ENCODE results near the gene CD151. TPM values are rescaled to one million over a fixed set of nuclear protein-coding genes. Genes with fewer than 3 reads are reported as not detected.
A peak's percentile ranks its signal among the peaks of the same experiment; 100 is the strongest.

The CD151 gene
- total RNA-seq (100 to 1,000 TPM in 1 of 2 donors, 10 to 100 TPM in 1; 31.6 to 127 TPM), polyA plus RNA-seq (100 to 1,000 TPM; 121 to 264 TPM)

- H3K9ac ChIP-seq (ENCODE audit: low read depth in 1 of 2, low read length in 2 of 2) = peak within 1 kb of the TSS; percentile 16 to 32
- peak within 1 kb of the TSS; percentile 28 to 85 (median 57) for H3K4me3 ChIP-seq (ENCODE audit: low read depth in 1 of 3, low read length in 3 of 3)
- H3K9me3 ChIP-seq (ENCODE audit: control insufficient read depth in 4 of 4, low read length in 3 of 4) = no peaks in the 10 kb centered on the region
- no peaks in the 10 kb centered on the region for H3K27me3 ChIP-seq (ENCODE audit: control insufficient read depth in 4 of 4, insufficient read depth in 4 of 4, low read length in 3 of 4)
- DNase-seq (ENCODE audit: low spot score) = peak; percentile 67
- H3K4me1 ChIP-seq (ENCODE audit: control insufficient read depth in 4 of 4, insufficient read depth in 4 of 4, low read length in 3 of 4) = peaks cover 44 to 79% (median 59%) of the 10 kb centered on the region in 4 donors
- peak within 1 kb of the TSS; percentile 90 to 99 for H3K27ac ChIP-seq (ENCODE audit: low read depth in 1 of 2, low read length in 2 of 2)
- WGBS = 3% methylated on average over 67 of the region's 67 CpGs
- TF ChIP-seq, protein P1, sequence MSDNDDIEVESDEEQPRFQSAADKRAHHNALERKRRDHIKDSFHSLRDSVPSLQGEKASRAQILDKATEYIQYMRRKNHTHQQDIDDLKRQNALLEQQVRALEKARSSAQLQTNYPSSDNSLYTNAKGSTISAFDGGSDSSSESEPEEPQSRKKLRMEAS (IDR thresholded peaks at IDR 0.05) = no peak
- TF ChIP-seq RAD21 (IDR thresholded peaks at IDR 0.05) (no peak), EGR1 (IDR thresholded peaks at IDR 0.05; ENCODE audit: low read depth in 2 of 2) (peak in 1 of 2 donors; percentile 51), FOXA1 (IDR thresholded peaks at IDR 0.05) (no peak)
- peaks cover 0 to 9% (median 7%) of the 10 kb centered on the region in 4 donors for H3K36me3 ChIP-seq (ENCODE audit: control insufficient read depth in 4 of 4, insufficient read depth in 3 of 4, low read depth in 1 of 4, low read length in 3 of 4)
Observed at GRCh38 chr11:832529-833113, at the start of gene CD151. CD151 (plus strand) TSS chr11:832952; CDS start chr11:836070, 3,118 bp downstream.

DNA sequence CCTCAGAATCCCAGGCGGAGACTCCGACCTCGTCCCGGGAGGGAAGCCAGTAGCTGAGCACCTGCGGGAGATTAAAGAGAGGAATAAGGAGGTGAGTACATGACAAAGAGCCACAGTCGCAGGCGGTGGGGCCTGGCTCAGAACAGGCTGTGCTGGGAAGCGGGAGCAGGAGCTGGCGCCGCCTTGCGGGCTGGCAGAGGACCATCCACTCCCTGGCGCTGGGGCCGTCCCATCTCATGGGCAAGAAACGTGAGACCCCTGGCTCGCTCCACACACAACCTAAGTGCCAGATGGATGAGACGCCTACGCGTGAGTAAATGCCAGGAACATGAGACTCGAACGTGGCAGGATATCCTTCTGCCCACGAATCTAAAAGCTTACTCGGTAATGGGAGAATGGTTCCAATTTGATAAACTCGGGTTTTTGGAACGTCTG is 49.2 kb upstream of the CD151 start:
- 43% methylated on average over 24 of the region's 24 CpGs for WGBS
- DNase-seq (ENCODE audit: low spot score) = peak; percentile 52
- H3K9me3 ChIP-seq (ENCODE audit: control insufficient read depth in 4 of 4, low read length in 3 of 4) = no peaks in the 10 kb centered on the region
- no peak overlapping the region for H3K27ac ChIP-seq (ENCODE audit: low read depth in 1 of 2, low read length in 2 of 2)
- no peaks in the 10 kb centered on the region for H3K27me3 ChIP-seq (ENCODE audit: control insufficient read depth in 4 of 4, insufficient read depth in 4 of 4, low read length in 3 of 4)
- H3K36me3 ChIP-seq (ENCODE audit: control insufficient read depth in 4 of 4, insufficient read depth in 3 of 4, low read depth in 1 of 4, low read length in 3 of 4) = peaks cover 0 to 6% (median 2%) of the 10 kb centered on the region in 4 donors
- H3K4me3 ChIP-seq (ENCODE audit: low read depth in 1 of 3, low read length in 3 of 3) = no peak overlapping the region
- H3K9ac ChIP-seq (ENCODE audit: low read depth in 1 of 2, low read length in 2 of 2) = no peak overlapping the region
- H3K4me1 ChIP-seq (ENCODE audit: control insufficient read depth in 4 of 4, insufficient read depth in 4 of 4, low read length in 3 of 4) = peaks cover 5 to 13% (median 8%) of the 10 kb centered on the region in 4 donors
- TF ChIP-seq JUND (IDR thresholded peaks at IDR 0.05) (no peak), EGR1 (IDR thresholded peaks at IDR 0.05; ENCODE audit: low read depth in 2 of 2) (no peak), TAF1 (conservative IDR thresholded peaks at IDR 0.05) (no peak), CTCF (IDR thresholded peaks at IDR 0.05; ENCODE audit: low read depth, low read length, missing input control) (peak; percentile 30), FOXA1 (IDR thresholded peaks at IDR 0.05) (no peak), YY1 (IDR thresholded peaks at IDR 0.05) (no peak), NR2F2 (IDR thresholded peaks at IDR 0.05) (no peak), HNF4G (IDR thresholded peaks at IDR 0.05) (no peak), GABPA (IDR thresholded peaks at IDR 0.05 in 1 of 2, conservative IDR thresholded peaks at IDR 0.05 in 1 of 2) (no peak), RAD21 (IDR thresholded peaks at IDR 0.05) (peak in 1 of 2 donors; percentile 63), SP1 (IDR thresholded peaks at IDR 0.05) (no peak)
- TF ChIP-seq, protein P2, sequence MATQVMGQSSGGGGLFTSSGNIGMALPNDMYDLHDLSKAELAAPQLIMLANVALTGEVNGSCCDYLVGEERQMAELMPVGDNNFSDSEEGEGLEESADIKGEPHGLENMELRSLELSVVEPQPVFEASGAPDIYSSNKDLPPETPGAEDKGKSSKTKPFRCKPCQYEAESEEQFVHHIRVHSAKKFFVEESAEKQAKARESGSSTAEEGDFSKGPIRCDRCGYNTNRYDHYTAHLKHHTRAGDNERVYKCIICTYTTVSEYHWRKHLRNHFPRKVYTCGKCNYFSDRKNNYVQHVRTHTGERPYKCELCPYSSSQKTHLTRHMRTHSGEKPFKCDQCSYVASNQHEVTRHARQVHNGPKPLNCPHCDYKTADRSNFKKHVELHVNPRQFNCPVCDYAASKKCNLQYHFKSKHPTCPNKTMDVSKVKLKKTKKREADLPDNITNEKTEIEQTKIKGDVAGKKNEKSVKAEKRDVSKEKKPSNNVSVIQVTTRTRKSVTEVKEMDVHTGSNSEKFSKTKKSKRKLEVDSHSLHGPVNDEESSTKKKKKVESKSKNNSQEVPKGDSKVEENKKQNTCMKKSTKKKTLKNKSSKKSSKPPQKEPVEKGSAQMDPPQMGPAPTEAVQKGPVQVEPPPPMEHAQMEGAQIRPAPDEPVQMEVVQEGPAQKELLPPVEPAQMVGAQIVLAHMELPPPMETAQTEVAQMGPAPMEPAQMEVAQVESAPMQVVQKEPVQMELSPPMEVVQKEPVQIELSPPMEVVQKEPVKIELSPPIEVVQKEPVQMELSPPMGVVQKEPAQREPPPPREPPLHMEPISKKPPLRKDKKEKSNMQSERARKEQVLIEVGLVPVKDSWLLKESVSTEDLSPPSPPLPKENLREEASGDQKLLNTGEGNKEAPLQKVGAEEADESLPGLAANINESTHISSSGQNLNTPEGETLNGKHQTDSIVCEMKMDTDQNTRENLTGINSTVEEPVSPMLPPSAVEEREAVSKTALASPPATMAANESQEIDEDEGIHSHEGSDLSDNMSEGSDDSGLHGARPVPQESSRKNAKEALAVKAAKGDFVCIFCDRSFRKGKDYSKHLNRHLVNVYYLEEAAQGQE (IDR thresholded peaks at IDR 0.05) = no peak
- TF ChIP-seq, protein P3, sequence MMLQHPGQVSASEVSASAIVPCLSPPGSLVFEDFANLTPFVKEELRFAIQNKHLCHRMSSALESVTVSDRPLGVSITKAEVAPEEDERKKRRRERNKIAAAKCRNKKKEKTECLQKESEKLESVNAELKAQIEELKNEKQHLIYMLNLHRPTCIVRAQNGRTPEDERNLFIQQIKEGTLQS (IDR thresholded peaks at IDR 0.05) = no peak

All from liver (tissue), 9 donors.